NCI-H1436 treated with DMSO at 0.1 percent for 48 hours (cell line): ENCODE measurements around the gene PXDC1.
"Not testable (repeated sequence)": the region's sequence is repeated elsewhere in the genome, so short reads cannot be mapped to it uniquely, and the experiment has no call there.

Experiments used
- DNase-seq: peaks from one replicate; lab custom pipeline; 2025; lab: John Stamatoyannopoulos, UW

Gene PXDC1

DNA sequence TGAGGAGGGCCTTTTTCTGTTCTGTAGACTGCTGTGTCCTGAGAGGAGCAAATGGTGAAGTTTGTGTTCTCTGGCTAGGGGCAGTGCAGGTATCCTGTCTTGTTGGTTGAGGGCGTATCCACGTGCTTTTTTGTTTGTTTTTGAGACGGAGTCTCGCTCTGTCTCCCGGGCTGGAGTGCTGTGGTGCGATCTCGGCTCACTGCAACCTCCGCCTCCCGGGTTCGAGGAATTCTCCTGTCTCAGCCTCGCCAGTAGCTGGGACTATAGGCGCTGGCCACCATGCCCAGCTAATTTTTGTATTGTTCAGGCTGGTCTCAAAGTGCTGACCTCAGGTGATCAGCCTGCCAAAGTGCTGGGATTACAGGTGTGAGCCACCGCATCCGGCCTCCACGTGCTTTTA is 10.8 kb upstream of the PXDC1 start:
- DNase-seq, result no peak

DNA sequence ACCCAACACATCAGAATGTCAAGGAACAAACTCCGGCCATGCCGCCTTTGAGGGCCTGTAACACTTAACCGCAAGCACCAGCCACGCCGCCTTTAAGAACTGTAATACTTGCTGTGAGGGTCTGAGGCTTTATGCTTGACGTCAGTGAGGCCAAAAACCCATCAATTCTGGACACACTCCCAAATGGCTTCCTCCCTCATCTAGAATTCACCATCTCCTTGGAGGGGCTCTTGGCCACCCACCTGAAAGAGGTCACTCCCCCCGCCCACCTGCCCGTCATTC is 10.4 kb upstream of the PXDC1 start:
- no peak for DNase-seq

DNA sequence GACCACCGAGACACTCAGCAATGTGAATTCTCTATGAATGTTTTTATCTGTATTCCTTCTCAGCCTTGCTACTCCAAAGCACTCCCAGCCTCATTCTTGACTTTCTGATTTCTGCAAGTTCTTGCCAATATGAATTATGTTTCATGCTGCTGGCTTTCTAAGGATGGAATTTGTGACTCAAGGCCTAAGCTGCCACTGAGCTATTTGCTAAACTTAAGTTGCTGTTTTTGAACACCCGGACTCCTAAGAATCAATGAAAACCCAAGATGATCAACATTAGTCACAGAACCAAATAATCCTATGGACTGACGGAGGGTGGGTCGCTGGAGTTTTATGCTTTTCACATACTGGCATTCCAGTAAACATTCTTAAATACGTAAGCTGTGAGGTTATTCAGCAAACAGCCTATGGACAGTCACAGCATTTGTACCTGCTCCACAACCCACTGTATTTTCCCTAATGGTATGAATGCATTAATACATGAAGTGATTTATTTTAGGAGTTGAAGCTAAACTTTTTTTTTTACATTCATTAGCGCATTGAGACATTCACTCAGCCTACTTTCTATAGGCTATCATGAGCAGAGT is 8.2 kb upstream of the PXDC1 start:
- no peak for DNase-seq

DNA sequence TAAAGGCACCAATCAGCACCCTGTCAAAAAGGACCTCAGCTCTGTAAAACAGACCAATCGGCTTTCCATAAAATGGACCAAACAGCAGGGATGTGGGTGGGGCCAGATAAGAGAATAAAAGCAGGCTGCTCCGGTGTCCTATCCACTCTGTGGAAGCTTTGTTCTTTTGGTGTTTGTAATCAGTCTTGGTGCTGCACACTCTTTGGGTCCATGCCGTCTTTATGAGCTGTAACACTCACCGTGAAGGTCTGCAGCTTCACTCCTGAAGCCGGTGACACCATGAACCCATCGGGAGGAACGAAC is 7.3 kb upstream of the PXDC1 start:
- no peak for DNase-seq

DNA sequence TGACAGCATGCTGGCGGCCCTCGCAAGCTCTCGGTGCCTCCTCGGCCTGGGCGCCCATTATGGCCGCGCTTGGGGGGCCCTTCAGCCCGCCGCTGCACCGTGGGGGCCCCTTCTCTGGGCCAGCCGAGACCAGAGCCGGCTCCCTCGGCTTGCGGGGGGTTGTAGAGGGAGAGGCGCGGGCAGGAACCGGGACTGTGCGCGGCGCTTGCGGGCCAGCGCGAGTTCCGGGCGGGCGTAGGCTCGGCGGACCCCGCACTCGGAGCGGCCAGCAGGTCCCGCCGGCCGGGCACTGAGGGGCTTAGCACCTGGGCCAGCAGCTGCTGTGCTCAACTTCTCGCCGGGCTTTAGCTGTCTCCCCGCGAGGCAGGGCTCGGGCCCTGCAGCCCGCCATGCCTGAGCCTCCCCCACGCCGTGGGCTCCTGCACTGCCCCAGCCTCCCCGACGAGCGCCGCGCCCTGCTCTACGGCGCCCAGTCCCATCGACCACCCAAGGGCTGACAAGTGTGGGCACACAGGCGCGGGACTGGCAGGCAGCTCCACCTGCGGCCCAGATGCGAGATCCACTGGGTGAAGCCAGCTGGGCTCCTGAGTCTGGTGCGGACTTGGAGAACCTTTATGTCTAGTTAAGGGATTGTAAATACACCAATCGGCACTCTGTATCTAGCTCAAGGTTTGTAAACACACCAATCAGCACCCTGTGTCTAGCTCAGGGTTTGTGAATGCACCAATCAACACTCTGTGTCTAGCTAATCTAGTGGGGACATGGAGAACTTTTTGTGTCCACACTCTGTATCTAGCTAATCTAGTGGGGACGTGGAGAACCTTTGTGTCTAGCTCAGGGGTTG is 6.7 kb upstream of the PXDC1 start:
- DNase-seq, result not testable (repeated sequence)

DNA sequence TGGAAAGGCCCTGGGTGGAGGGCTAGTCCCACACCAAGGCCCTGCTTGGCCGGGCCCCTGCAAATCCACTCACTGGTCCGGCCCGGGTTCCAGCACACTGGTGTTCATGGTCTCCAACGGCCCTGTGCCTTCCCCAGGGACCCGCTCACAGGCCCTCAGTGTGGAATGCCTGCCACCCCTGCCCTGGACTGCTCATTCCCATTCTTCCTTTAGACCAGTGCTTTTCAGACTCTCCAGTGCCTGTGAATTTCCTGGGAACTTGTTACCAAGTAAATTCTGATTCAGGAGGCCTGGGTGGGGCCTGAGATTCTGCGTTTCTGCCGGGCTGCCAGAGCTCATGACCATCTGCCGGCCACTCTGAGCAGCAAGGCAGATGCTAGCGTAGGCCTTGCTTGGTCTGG is 5.7 kb upstream of the PXDC1 start:
- DNase-seq, result no peak

DNA sequence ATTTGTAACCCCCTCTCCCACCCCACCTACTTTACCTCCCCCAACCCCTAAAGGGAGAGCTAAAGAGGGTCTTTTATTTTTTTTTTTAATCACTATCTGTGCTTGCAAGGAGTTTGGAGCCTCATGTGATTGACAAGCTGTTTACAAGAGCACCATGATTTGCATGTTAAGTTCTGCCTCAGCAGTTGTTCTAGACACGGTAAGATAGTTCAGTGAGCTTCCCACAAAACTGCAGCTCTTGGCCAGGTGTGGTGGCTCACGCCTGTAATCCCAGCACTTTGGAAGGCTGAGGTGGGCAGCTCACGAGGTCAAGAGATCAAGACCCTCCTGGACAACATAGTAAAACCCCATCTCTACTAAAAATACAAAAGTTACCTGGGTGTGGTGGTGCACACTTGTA is 5.0 kb upstream of the PXDC1 start:
- DNase-seq, result no peak

DNA sequence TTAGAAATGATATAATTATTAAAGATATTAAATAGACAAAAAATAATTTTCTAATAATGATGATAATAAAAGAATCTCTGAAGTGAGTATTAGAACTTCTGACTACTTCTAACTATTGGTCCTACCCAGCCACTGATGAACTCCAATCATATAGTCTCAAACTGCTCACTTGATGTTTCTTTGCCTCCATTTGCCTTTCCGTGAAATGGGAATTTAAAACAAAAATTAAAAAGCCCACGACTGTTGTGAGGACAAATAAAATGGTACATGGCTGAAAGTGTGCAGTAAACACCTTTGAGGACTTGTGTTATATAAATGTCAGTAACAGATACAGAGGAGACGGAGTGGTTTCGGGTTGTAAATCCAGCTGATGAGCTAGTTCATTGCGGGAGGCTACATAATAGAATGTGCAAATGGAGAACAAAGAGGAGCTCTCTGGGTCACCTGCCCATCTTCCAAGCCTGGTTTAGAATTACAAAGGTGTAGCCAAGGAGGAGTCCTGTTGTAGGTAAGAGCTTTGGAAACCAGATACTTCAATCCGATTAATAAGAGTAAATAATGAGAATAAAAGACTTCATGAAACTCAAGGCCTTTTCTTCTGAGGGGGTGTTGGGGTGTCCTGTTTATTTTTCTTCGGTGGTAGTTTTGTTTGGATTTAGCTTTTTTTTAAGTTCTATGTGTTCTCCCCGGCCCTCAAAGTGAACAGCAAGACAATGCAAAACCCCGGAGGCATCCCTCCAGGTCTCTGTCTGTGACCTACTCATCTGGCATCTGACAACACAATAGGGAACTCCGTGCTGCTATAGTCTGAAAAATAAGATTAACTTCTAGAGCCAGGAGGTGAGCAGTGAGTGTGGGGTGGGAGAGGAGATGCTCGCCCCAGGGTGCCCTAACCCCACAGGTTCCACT is 4.4 kb upstream of the PXDC1 start:
- DNase-seq, result peak; percentile 38

DNA sequence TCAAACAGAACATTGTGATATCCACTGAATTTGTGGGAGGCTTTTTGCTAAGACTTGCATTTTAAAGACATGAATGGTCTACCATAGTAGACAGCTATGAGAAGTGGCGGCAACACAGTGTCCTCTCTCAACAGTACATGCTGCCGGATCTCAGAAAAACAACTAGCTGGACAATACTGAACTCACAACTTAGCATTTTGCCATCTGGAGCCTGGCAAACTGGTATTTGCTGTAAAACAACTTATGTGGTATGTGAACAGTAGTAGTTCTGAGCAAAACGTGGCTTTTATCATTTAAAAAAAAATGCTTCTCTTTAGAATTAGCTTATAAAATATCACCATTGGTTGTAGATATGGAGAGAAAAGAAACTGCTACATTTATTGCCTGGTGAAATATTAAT is 3.3 kb upstream of the PXDC1 start:
- no peak for DNase-seq

DNA sequence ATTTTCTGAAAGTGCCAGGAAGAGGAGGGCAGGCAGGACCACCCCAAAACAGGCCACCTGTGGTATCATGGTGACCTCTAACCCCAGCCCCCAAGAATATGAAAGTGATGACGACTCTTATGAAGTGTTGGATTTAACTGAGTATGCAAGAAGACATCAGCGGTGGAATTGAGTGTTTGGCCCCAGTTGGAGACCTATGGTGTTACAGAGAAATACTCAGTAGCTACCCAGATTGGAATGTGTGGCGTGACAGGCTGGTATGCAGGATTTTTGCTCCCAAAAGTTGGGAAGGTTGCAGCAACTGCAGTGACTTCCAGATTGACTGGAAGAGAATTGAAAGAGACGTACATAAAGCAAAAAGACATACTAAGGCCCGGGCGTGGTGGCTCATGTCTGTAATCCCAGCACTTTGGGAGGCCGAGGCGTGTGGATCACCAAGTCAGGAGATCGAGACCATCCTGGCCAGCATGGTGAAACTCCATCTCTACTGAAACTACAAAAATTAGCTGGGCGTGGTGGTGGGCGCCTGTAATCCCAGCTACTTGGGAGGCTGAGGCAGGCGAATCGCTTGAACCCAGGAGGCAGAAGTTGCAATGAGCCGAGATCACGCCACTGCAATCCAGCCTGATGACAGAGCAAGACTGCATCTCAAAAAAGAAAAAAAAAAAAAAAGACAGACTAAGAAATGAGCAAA is 2.7 kb upstream of the PXDC1 start:
- not testable (repeated sequence) for DNase-seq

DNA sequence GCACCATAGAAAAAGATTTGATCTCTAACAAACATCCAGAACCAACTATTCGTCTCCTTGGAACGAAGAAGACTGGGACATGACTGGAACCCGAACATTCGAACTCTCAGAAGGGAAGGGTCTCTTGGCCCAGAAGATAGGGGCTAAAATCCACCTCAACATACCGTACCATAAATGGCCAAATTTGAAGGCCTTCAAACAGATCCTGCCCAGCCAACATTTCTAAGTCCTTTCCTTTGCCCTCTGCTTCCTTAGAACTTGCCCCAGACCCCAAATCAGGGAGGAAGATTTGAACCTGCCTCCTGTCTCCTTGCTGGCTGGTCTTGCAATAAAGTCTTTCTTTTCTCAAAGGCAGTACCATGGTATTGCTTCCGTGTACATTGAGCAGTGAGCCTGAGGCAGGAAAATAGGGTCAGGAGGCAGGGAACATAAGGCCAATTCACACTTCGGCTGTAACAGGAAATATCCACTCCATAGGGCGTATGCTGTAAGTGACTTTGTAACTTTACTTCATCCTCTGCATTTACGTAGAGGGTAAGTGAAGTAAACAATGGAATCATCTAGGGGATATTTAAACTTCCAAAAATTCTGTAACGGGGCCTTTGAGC is 1.8 kb upstream of the PXDC1 start:
- DNase-seq, result no peak

DNA sequence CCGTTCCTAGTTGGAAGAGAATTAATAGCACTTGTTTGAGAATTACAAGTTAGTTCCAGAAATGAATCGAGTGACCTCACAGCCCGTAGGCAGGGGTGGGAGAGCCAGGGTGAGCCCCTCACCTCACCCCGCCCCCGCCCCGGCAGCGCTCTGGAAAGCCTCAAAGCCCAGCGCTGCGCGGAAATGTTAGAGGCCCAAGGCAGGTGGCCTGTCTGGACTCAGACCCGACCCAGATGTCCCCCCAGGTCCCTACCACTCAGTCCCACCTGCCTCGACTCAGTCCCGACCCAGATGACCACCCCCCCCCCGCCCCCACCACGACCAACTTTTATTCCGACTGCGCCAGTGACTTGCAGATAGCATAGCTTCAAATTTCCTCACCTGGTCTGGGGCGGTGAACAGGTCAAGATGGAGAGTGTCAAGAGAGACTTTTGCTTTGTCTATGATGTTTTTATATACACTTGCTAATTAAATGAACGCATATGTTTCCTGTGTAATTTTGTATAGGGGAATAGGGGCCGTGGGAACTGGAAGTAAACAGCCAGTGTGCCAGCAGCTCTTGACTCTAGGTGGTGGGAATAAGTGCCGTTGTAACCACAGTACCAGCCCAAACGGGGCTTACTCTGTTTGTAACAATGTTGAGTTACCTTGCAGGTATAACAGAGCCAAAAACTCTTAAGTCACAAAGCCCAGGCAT is 1.2 kb upstream of the PXDC1 start:
- no peak for DNase-seq

DNA sequence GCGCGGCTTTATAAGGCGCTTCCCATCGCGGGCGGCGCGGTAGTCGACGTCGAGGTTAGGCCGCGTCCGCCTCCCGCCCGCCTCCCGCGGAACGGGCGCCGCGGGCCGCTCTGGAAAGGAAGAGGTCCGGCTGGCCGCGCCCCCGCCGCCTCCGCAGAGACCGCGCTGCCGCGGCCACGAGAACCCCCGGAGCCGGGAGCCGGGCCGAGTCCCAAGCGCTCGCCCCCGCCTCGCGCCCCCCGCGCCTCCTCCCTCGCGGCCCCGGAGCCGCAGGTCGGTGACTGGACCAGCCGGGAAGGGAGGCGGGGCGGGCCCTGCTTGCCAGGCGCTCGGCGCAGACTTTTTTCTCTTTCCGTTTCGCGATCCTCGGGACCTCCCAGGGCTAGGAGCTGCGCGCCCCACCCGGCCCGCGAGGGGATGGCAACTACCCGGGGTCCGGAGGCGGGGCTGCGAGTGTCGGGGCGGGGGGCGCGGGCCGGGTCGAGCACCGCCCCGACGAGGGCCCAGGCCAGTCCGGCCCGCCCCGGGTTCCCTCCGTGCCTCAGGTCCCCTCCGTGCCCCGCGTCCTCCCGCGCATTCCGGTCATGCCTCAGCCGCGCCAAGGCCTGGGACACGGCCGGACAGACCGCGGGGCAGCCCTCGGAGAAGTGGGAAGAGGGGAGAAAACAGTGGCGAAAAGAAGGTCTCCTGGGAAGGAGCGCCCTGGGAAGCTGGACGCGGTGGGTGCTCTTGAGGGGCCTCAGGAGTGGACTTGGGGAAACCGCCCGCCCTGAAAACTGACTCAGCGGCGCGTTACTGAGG is 417 bp upstream of the PXDC1 start:
- DNase-seq, result no peak

DNA sequence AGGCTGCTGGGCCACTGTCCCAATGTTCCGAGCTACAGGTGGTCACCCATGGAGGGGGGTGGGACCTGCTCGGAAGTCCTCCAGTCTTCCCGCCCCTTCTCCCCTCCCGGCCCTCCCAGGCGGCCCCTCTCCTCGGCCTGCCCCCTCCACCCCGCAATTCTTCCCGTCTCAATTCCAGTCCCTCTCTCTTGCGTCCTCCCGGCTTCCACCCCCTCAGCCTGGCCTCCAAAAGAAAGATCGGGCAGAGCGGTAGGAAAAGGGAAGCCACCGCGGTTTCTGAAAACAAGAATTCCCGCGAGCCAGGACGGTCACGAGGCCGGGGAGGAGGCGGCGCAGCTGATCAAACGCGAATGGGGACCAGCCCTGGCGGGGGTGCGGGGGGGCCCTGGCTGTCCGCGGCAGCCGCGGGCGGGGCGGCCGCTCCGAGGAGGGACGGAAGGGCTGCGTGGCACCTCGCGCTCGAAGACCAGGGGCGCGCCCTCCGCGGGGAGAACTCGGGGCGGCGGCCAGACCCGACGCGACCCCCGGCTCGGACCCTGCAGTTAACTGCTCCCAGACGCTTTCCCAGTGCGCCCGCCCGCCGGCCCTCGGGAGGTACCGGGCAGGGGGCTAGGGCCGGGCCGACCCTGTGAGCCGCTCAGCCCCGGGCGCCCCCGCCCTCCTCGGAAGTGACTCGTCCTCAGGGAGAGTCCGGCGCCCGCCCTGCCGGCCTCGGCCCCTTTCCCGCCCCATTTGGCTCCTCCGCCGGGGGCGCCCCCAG is 1.0 kb downstream of the PXDC1 start:
- DNase-seq, result no peak

DNA sequence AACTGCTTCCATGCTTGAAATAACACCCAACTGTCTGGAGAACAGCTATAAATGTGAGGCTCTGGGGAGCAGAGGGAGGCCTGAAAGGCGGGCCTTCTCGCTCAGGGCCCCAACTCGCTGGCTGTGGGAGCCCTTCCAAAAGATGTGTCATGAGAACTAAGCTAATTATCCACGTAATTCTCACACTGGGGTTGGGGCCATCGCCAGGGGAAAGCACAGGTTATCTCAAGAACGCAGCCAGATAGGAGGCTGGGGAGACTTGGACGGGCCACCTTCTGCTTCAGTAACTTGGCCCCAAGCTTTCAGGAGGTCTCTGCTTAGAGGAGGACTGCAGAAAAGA is 1.6 kb downstream of the PXDC1 start:
- DNase-seq, result no peak

DNA sequence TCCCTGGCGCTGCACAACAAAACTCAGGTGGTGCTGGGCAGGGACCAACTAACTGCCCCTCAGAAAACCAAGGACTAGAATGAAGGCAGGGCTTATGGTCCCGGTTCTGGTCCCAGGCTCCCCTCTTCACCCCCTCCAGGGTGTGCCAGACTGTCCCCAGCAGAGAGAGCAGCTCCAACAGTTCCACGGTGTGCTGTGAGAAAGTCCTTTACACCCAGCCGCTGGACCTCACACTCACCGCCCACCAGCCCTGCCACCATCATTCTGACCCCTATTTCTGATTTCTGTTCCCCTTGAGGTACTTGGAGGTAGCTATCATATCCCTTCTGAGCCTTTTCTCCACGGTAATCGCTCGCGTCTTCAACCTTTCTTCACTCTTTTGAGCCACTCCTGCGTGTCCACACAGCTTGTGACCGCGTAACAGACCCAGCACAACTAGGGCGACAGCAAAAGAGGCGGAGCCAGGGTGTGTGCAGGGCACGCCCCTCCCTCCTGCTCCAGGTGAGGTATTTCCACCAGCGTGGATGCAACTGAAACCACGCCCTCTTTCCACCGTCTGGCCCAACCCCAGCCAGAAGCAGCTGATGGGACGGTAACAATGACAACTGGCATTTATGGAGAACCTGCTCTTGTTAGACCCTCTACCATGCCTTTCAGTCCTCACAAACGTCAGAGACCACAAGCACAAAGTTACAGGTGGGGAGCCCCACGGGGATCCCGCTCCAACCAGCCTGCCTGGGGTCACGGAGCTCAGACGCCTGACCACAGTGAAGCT is 2.3 kb downstream of the PXDC1 start:
- DNase-seq, result no peak

DNA sequence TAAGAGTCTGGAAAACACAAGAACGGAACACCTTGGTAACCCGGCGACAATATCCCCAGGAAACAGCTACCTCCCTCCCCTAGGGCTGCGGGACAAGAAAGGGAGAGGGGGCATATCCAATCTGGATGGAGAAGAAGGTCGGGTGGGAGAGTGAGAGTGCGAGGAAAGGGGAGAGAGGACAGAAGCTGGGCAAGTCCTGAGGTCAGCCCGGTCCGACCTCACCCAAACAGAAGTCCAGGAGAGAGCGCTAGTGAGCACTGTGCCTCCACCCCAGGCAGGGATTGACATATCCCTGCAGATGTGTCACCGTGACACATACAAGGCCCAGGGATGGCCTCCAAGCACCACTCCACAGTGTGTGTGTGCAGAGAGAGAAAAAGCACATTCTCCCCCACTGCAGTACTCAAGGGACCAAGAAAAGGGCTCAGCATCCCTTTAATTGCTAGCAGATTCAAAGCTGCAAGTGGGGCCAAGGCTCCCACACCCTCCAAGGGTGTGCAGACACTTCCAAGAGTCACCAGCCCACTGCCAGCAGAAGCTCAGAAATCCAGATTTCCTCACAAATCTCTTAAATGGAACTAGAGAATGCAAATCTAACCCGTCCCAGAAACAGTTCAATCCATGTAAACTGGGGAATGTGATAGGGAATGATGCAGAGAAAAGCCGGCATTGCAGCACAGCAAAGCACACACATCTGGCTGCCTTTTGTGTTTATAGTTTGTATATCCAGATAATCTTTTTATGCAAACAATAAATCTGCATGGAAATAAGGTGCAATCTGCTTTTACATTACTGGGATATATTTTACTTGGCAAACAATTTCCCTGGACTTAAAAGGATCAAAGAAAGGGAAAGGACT is 3.1 kb downstream of the PXDC1 start:
- no peak for DNase-seq

DNA sequence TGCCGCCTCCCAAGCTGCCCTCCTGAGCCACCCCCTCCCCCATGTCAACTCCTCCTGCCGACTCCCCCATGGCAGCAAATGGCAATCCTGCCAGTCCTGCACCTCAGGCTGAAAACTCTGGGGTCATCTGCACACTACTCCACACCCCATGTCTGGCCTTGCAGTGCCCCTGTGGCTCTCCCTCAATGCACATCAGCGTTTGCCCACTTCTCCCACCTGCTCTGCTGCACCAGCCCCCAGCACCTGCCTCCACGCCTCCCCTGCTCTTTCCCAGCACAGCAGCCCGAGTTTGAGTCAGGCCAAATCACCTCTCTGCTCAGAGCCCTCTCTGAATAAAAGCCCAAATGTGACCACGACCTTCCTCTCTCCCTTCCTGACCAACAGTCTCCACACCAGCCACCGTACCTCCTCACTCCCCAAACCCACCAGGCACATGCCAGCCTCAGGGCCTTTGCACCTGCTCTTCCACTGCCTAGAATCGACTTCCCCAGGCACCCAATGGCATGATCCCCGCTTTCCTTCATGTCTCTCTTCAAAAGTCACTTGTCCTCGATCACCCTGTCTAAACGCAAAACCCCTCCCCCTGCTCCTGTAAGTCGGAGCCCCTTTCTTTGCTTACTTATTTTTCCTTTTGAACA is 4.3 kb downstream of the PXDC1 start:
- no peak for DNase-seq
